Cardiac muscle cell (in vitro differentiated cells and primary cell): ENCODE data around the gene CPNE5. TPM values are rescaled to one million over a fixed set of nuclear protein-coding genes. Genes with fewer than 3 reads are reported as not detected.

ENCODE experiments used
- DNase-seq, 2 donors: peaks; one replicate each; pipeline versions ENCODE4 v3.0.0 to v3.0.0-alpha.2; 2010 to 2017; ENCODE audit warnings: low read depth in 1 of 2, low spot score in 1 of 2
- H3K27ac ChIP-seq: fragments of 200-600 bp; sonication (generic); 2 replicates; pipeline ENCODE4 v1.5.1; 2016
- H3K27me3 ChIP-seq: fragments of 200-600 bp; sonication (generic); 2 replicates; pipeline ENCODE4 v1.6.0; 2016; ENCODE audit warnings: control low read depth
- H3K36me3 ChIP-seq: fragments of 200-600 bp; sonication (generic); 2 replicates; pipeline ENCODE4 v1.5.1; 2016; ENCODE audit warnings: control low read depth
- H3K4me1 ChIP-seq: fragments of 200-600 bp; sonication (generic); 2 replicates; pipeline ENCODE4 v1.8.1; 2017; ENCODE audit warnings: low read depth, mild to moderate bottlenecking, mixed run types
- H3K4me3 ChIP-seq: fragments of 200-600 bp; sonication (generic); 2 replicates; pipeline ENCODE4 v1.5.1; 2016; ENCODE audit warnings: mild to moderate bottlenecking
- H3K9me3 ChIP-seq: fragments of 200-600 bp; sonication (generic); 2 replicates; pipeline ENCODE4 v1.5.1; 2017; ENCODE audit warnings: low read depth, mild to moderate bottlenecking, control low read depth
- polyA plus RNA-seq: library from polyadenylated mRNA; unstranded; fragments of >200 nt; fragmentation: Nextera tagmentation; extraction: Ambion mirVana; gene quantifications from 2 replicates; pipeline ENCODE4 v1.2.1, GENCODE V29; 2016
- total RNA-seq: library from RNA; depleted of rRNA; stranded (reverse); fragments of >200 nt; gene quantifications from 2 replicates; pipeline ENCODE4 v1.2.3, GENCODE V29; 2016
- TF ChIP-seq, protein P1 (sequence below): IDR thresholded peaks from 2 replicates; pipeline ENCODE4 v1.5.1; 2012; ENCODE audit warnings: low read depth, mild to moderate bottlenecking, low read length

CPNE5 gene
- total and polyA plus RNA-seq, 2 experiments from 2014 or later: 51.6 to 52.1 TPM

- H3K9me3 ChIP-seq: no peaks in the 10 kb centered on the region
- H3K4me3 ChIP-seq: no peak overlapping the region
- no peaks in the 10 kb centered on the region for H3K4me1 ChIP-seq
- no peaks in the 10 kb centered on the region for H3K36me3 ChIP-seq
- no peaks in the 10 kb centered on the region for H3K27me3 ChIP-seq
- no peak for DNase-seq
- TF ChIP-seq, protein P1, sequence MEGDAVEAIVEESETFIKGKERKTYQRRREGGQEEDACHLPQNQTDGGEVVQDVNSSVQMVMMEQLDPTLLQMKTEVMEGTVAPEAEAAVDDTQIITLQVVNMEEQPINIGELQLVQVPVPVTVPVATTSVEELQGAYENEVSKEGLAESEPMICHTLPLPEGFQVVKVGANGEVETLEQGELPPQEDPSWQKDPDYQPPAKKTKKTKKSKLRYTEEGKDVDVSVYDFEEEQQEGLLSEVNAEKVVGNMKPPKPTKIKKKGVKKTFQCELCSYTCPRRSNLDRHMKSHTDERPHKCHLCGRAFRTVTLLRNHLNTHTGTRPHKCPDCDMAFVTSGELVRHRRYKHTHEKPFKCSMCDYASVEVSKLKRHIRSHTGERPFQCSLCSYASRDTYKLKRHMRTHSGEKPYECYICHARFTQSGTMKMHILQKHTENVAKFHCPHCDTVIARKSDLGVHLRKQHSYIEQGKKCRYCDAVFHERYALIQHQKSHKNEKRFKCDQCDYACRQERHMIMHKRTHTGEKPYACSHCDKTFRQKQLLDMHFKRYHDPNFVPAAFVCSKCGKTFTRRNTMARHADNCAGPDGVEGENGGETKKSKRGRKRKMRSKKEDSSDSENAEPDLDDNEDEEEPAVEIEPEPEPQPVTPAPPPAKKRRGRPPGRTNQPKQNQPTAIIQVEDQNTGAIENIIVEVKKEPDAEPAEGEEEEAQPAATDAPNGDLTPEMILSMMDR: no peak
- no peak overlapping the region for H3K27ac ChIP-seq
These were observed 136.1 kb downstream of the CPNE5 start for GRCh38 chr6:36703081-36703606.

- Histone ChIP-seq H3K9me3 (no peaks in the 10 kb centered on the region), H3K36me3 (no peaks in the 10 kb centered on the region), H3K4me1 (no peaks in the 10 kb centered on the region), H3K27ac (no peak overlapping the region), H3K4me3 (no peak overlapping the region), H3K27me3 (no peaks in the 10 kb centered on the region)
- DNase-seq: no peak
- TF ChIP-seq, protein P1: no peak
These were observed 136.6 kb downstream of the CPNE5 start for GRCh38 chr6:36702656-36703055.

DNA sequence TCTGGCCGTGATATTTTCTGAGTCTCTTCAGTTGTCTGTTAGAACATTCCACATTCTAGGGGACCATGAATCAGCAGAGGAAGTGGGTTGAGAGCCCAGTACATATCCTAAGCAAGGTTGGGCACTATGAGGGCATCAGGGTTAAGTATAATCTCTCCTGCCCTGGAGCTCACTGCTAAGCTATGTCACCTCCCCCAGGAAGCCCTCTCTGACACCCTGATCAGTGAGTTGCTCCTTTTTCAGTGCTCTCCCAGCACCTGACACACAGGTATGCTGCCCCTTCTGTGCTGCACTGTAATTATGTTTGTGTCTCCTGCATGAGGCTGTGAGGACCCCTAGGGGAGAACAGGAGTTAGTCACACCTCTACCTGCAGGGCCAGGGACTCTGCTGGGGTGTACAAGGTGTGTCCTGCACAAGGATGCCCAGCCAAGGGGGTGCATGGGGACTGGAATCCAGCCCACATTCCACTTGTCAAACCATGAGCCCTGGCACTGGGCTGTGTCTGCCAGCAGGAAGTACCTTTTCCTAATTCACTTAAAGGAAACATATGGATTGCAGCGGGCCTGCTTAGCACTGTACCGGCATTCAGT is 137.7 kb downstream of the CPNE5 start:
- TF ChIP-seq, protein P1: no peak
- no peaks in the 10 kb centered on the region for H3K27me3 ChIP-seq
- no peaks in the 10 kb centered on the region for H3K36me3 ChIP-seq
- no peaks in the 10 kb centered on the region for H3K4me1 ChIP-seq
- DNase-seq: no peak
- no peak overlapping the region for H3K27ac ChIP-seq
- no peak overlapping the region for H3K4me3 ChIP-seq
- H3K9me3 ChIP-seq: no peaks in the 10 kb centered on the region

- Histone ChIP-seq H3K4me3 (no peak overlapping the region), H3K36me3 (no peaks in the 10 kb centered on the region), H3K27ac (no peak overlapping the region), H3K4me1 (no peaks in the 10 kb centered on the region), H3K27me3 (no peaks in the 10 kb centered on the region), H3K9me3 (no peaks in the 10 kb centered on the region)
- TF ChIP-seq, protein P1: no peak
- DNase-seq: no peak
These were observed 138.4 kb downstream of the CPNE5 start for GRCh38 chr6:36700831-36701230.

DNA sequence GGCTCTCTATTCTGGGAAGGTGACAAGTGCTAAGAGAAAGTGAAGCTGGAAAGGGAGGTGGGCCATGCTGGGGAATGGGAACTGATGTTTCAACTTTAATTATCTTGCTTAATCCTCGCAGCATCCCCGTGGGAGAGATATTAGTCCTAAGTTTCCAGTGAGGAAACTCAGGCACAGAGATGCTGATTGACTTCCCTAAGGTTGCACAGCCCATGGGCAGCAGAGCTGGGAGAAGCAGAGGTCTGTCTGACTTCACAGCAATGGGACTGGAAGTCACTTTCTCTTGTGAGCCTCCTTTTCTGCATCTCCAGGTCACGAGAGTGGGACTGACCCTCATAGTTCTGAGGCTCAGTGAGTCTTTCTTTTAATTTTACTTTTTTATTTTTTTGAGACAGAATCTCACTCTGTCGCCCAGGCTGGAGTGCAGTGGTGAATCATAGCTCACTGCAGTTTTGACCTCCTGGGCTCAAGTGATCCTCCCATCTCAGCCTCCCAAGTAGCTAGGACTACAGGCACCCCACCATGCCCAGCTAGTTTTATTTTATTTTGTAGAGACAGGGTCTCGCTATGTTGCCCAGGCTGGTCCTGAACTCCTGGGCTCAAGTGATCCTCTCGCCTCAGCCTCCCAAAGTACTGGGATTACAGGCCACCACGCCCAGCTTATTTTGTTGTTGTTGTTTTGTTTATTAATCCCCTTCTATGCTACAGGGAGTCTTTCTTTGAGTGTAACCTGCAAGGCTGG is 139.0 kb downstream of the CPNE5 start:
- no peaks in the 10 kb centered on the region for H3K36me3 ChIP-seq
- TF ChIP-seq, protein P1: no peak
- no peaks in the 10 kb centered on the region for H3K27me3 ChIP-seq
- H3K27ac ChIP-seq: no peak overlapping the region
- H3K9me3 ChIP-seq: no peaks in the 10 kb centered on the region
- no peak for DNase-seq
- H3K4me3 ChIP-seq: no peak overlapping the region
- no peaks in the 10 kb centered on the region for H3K4me1 ChIP-seq
